HepG2 (cell line): ENCODE data around the gene GADL1. TPM values are rescaled to one million over a fixed set of nuclear protein-coding genes. Genes with fewer than 3 reads are reported as not detected.

ENCODE experiments used
- ATAC-seq: fragments of 200-7000 bp; cut with Tn5 transposase; 3 replicates; pipeline ENCODE4 v1.9.1; 2020; ENCODE audit warnings: mild to moderate bottlenecking, moderate library complexity
- BruUV-seq: library from RNA; stranded (reverse); fragments of 400-500 nt; replicated peaks from 2 replicates; lab custom pipeline; 2021; lab: Mats Ljungman, UMichigan
- CTCF ChIA-PET: fragments of 300-600 bp; formaldehyde crosslinking; extraction: SDS; loops from one replicate; lab custom pipeline; 2021; ENCODE audit warnings: low total read pairs, inconsistent platforms, low intra/inter-chr PET ratio; lab: Yijun Ruan, JAX
- POLR2A ChIA-PET: fragments of 350-600 bp; sonication (Branson Sonifier 250); formaldehyde crosslinking; loops from one replicate; lab custom pipeline; 2020; ENCODE audit warnings: antibody characterized with exemption, inconsistent platforms; lab: Yijun Ruan, JAX
- DNase-seq: peaks from one replicate; pipeline ENCODE4 v3.0.0-alpha.2; 2015; ENCODE audit warnings: low spot score
- FAIRE-seq: peaks from 3 replicates; lab custom pipeline; 2011; peaks lifted over from hg19 to GRCh38; lab: Jason Lieb, UNC
- H2AFZ ChIP-seq: one replicate; pipeline ENCODE4 v1.6.1; 2011; ENCODE audit warnings: low read length, inconsistent platforms
- H3K27ac ChIP-seq: fragments of 300-600 bp; 3 replicates; pipeline ENCODE4 v1.8.0; 2011; ENCODE audit warnings: mixed run types, mild to moderate bottlenecking, mixed read lengths, low read length, inconsistent platforms; ENCODE audit not compliant: insufficient read depth; ENCODE audit errors: extremely low read length
- H3K27me3 ChIP-seq, 2 experiments: fragments of 200-600 bp in 1 of 2; 2 replicates in 1 of 2; 3 replicates in 1 of 2; pipeline versions ENCODE4 v1.6.0 to v1.8.0; 2011; ENCODE audit warnings: low read length in 2 of 2, mild to moderate bottlenecking in 2 of 2, moderate library complexity in 2 of 2, inconsistent platforms in 1 of 2; ENCODE audit not compliant: insufficient read depth in 2 of 2, control insufficient read depth in 1 of 2
- H3K36me3 ChIP-seq, 2 experiments: fragments of 200-600 bp in 1 of 2; replicated peaks in 1 of 2; 2 replicates in 1 of 2; 3 replicates in 1 of 2; pipeline versions ENCODE4 v1.5.1 to v1.8.0; 2011; ENCODE audit warnings: low read length in 2 of 2, inconsistent platforms in 1 of 2; ENCODE audit not compliant: insufficient read depth in 2 of 2, control insufficient read depth in 1 of 2
- H3K4me1 ChIP-seq: 2 replicates; pipeline ENCODE4 v1.5.1; 2012; ENCODE audit warnings: low read length, inconsistent platforms; ENCODE audit not compliant: insufficient read depth
- H3K4me2 ChIP-seq: 2 replicates; pipeline ENCODE4 v1.6.0; 2011; ENCODE audit warnings: low read depth, low read length, inconsistent platforms
- H3K4me3 ChIP-seq, 3 experiments: fragments of 200-600 bp in 1 of 3; sonication (generic), shearing (Covaris generic) in 1 of 3; replicated peaks in 1 of 3; 2 replicates each; pipeline ENCODE4 v1.5.1; 2011 to 2016; ENCODE audit warnings: low read length in 3 of 3, inconsistent platforms in 2 of 3, low read depth in 2 of 3, mild to moderate bottlenecking in 2 of 3, control low read depth in 1 of 3, mixed read lengths in 1 of 3; ENCODE audit not compliant: insufficient read depth in 1 of 3
- H3K79me2 ChIP-seq: one replicate; pipeline ENCODE4 v1.6.1; 2011; ENCODE audit warnings: low read length, inconsistent platforms; ENCODE audit not compliant: insufficient read depth
- H3K9ac ChIP-seq: 2 replicates; pipeline ENCODE4 v1.6.0; 2011; ENCODE audit warnings: mild to moderate bottlenecking, low read depth, low read length, inconsistent platforms; ENCODE audit not compliant: insufficient read depth
- H3K9me3 ChIP-seq: 2 replicates; pipeline ENCODE4 v1.5.1; 2012; ENCODE audit warnings: mild to moderate bottlenecking, low read length
- H4K20me1 ChIP-seq: 2 replicates; pipeline ENCODE4 v1.6.0; 2011; ENCODE audit warnings: inconsistent platforms, mild to moderate bottlenecking, low read length, moderate library complexity; ENCODE audit not compliant: insufficient read depth
- CREM ChIP-seq, 2 experiments: sonication (generic) in 1 of 2; formaldehyde crosslinking in 1 of 2; IDR thresholded peaks; 2 replicates each; pipeline versions ENCODE4 v1.4.0 to v1.6.1; 2016 to 2020; ENCODE audit warnings: antibody characterized with exemption in 1 of 2, mild to moderate bottlenecking in 1 of 2, missing genetic modification reagents in 1 of 2
- MED1 ChIP-seq: sonication (generic); formaldehyde crosslinking; IDR thresholded peaks from 2 replicates; pipeline ENCODE4 v1.4.0; 2020; ENCODE audit warnings: missing genetic modification reagents
- NFATC3 ChIP-seq: sonication (generic); formaldehyde crosslinking; IDR thresholded peaks from 2 replicates; pipeline ENCODE4 v1.5.1; 2020; ENCODE audit warnings: mild to moderate bottlenecking, missing genetic modification reagents
- ZMAT3 ChIP-seq: sonication (generic); formaldehyde crosslinking; conservative IDR thresholded peaks from 2 replicates; pipeline ENCODE4 v1.7.0; 2021; ENCODE audit warnings: missing genetic modification reagents
- ZNF646 ChIP-seq: sonication (generic); formaldehyde crosslinking; IDR thresholded peaks from 2 replicates; pipeline ENCODE4 v1.9.0; 2021; ENCODE audit warnings: mild to moderate bottlenecking, missing genetic modification reagents
- in situ Hi-C: cut with HindIII; loops from 2 replicates; pipeline ENCODE4 v1.10.0; 2017; ENCODE audit warnings: low pct_unique_long_range_greater_than_20kb; ENCODE audit not compliant: extremely low pct_ligation_motif_present
- intact Hi-C: fragments of 100-400 bp; cut with micrococcal nuclease; formaldehyde crosslinking; loops from one replicate; pipeline ENCODE4 v1.10.0; 2022; ENCODE audit not compliant: unreplicated experiment
- polyA plus RNA-seq, 8 experiments: library from polyadenylated mRNA; depleted of rRNA in 3 of 8; stranded (reverse) in 7 of 8; unstranded in 1 of 8; fragments of >200 nt; fragmentation: Illumina TruSeq in 4 of 8; extraction: Trizol in 4 of 8; gene quantifications; 2 replicates each; pipeline versions ENCODE4 v1.2.1 to v1.2.3, GENCODE V29; 2011 to 2016; ENCODE audit warnings: low read depth in 4 of 8, missing spikeins in 1 of 8, mixed read lengths in 1 of 8; ENCODE audit not compliant: insufficient read depth in 1 of 8
- total RNA-seq, 5 experiments: library from RNA; depleted of rRNA; stranded (reverse); fragments of >200 nt; fragmentation: Illumina TruSeq; extraction: Trizol; gene quantifications; 2 replicates each; pipeline ENCODE4 v1.2.3, GENCODE V29; 2016; ENCODE audit warnings: low read depth in 1 of 5
- TF ChIP-seq, protein P1 (sequence below): sonication (generic); IDR thresholded peaks from 2 replicates; pipeline ENCODE4 v1.6.1; 2016; ENCODE audit warnings: low read depth, borderline replicate concordance

Gene GADL1
- total and polyA plus RNA-seq, 2 of the 13 experiments (the other 11 are each of a cell fraction or from before 2014, with no cell fraction given) = not detected

DNA sequence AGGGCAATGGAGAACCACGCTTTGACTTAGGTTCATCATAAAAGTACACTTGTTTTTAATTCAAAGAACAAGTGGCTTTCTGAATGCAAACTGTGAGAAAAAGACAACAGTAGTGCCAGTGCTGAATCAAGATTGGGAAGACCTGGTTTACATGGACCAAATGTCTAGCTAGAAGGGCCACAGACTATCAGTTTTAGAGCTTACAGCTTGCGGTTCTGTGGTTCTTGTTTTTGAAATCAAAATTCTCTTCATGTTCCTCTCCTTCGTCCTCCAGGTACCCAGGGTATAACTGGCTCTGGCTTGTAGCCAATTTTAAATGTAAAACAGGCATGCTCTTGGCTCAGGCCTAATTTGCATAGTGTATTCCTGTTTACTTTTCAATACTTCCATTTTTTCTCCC is 163.5 kb downstream of the GADL1 start (continued):
- no peak for TF ChIP-seq ZNF646
- no peak for TF ChIP-seq MED1 (CRISPR knock-in tag)

GRCh38 chr3:30729936-30730335 is 164.5 kb downstream of the GADL1 start:
- H3K4me2 ChIP-seq = no peak overlapping the region
- TF ChIP-seq ZMAT3 (CRISPR knock-in tag) (no peak), CREM (IDR thresholded peaks at IDR 0.05) (no peak), CREM (CRISPR knock-in tag; IDR thresholded peaks at IDR 0.05) (no peak), NFATC3 (no peak)
- TF ChIP-seq, protein P1, sequence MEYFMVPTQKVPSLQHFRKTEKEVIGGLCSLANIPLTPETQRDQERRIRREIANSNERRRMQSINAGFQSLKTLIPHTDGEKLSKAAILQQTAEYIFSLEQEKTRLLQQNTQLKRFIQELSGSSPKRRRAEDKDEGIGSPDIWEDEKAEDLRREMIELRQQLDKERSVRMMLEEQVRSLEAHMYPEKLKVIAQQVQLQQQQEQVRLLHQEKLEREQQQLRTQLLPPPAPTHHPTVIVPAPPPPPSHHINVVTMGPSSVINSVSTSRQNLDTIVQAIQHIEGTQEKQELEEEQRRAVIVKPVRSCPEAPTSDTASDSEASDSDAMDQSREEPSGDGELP = no peak
- no peaks in the 10 kb centered on the region for H3K4me1 ChIP-seq
- no peak for FAIRE-seq
- H4K20me1 ChIP-seq = no peaks in the 10 kb centered on the region
- H3K27ac ChIP-seq = no peak overlapping the region
- intact Hi-C loops = no loop called here
- H3K9ac ChIP-seq = no peak overlapping the region
- H3K27me3 ChIP-seq = peaks cover 0 to 5% of the 10 kb centered on the region in 2 experiments; a peak in 2 of 5 replicates
- H3K79me2 ChIP-seq = no peaks in the 10 kb centered on the region
- ChIA-PET POLR2A (interaction anchor here (1.4 kb wide), 1 partner anchor 9 kb away, joined by 4 read pairs; no protein-coding TSS in a partner anchor), CTCF (no interaction called here)
- H3K9me3 ChIP-seq = no peaks in the 10 kb centered on the region
- no peaks in the 10 kb centered on the region for H3K36me3 ChIP-seq
- DNase-seq = no peak
- no peak for ATAC-seq
- BruUV-seq = no TSS peak
- H2AFZ ChIP-seq = no peak overlapping the region
- in situ Hi-C loops = no loop called here
- H3K4me3 ChIP-seq = no peak overlapping the region
